IMR-90 (cell line): ENCODE results near the gene EEIG2. TPM values are rescaled to one million over a fixed set of nuclear protein-coding genes. Genes with fewer than 3 reads are reported as not detected.

Source experiments
- ATAC-seq: fragments of 200-7000 bp; cut with Tn5 transposase; 2 replicates; pipeline ENCODE4 v1.9.1; 2020; ENCODE audit warnings: low read depth, mild to moderate bottlenecking, moderate library complexity
- BruUV-seq: library from RNA; stranded (reverse); fragments of 400-500 nt; replicated peaks from 2 replicates; lab custom pipeline; 2021; lab: Mats Ljungman, UMichigan
- CTCF ChIA-PET: fragments of 300-600 bp; formaldehyde crosslinking; extraction: SDS; loops from one replicate; lab custom pipeline; 2021; ENCODE audit warnings: antibody characterized with exemption; lab: Yijun Ruan, JAX
- POLR2A ChIA-PET: fragments of 300-600 bp; sonication (Branson Sonifier 250); formaldehyde crosslinking; loops from one replicate; lab custom pipeline; 2022; ENCODE audit warnings: antibody characterized with exemption; ENCODE audit not compliant: unreplicated experiment; lab: Charles Lee
- DNase-seq: peaks from one replicate; pipeline ENCODE4 v3.0.0; 2013
- H2AFZ ChIP-seq: replicated peaks from 2 replicates; pipeline ENCODE3; 2013; ENCODE audit warnings: low read length, mild to moderate bottlenecking; ENCODE audit not compliant: poor library complexity
- H2AK5ac ChIP-seq: 2 replicates; pipeline ENCODE4 v1.6.1; 2013; ENCODE audit warnings: low read depth, low read length, inconsistent platforms
- H2AK9ac ChIP-seq: replicated peaks from 2 replicates; pipeline ENCODE3; 2013; ENCODE audit warnings: mild to moderate bottlenecking, low read depth, low read length, moderate library complexity; ENCODE audit not compliant: poor library complexity
- H2BK120ac ChIP-seq: 2 replicates; pipeline ENCODE4 v1.6.1; 2013; ENCODE audit warnings: low read depth, low read length, inconsistent platforms
- H2BK15ac ChIP-seq: 3 replicates; pipeline ENCODE4 v1.6.1; 2013; ENCODE audit warnings: low read depth, low read length, inconsistent platforms
- H2BK20ac ChIP-seq: 2 replicates; pipeline ENCODE4 v1.6.1; 2013; ENCODE audit warnings: low read depth, mild to moderate bottlenecking, inconsistent platforms, low read length, moderate library complexity
- H2BK5ac ChIP-seq: 2 replicates; pipeline ENCODE4 v1.6.1; 2013; ENCODE audit warnings: mild to moderate bottlenecking, low read depth, low read length, inconsistent platforms; ENCODE audit not compliant: poor library complexity, severe bottlenecking
- H3K14ac ChIP-seq: replicated peaks from 2 replicates; pipeline ENCODE4 v1.6.1; 2013; ENCODE audit warnings: low read depth, low read length, inconsistent platforms
- H3K18ac ChIP-seq: 2 replicates; pipeline ENCODE4 v1.6.1; 2013; ENCODE audit warnings: low read depth, low read length, control low read depth
- H3K23ac ChIP-seq: 2 replicates; pipeline ENCODE4 v1.6.1; 2013; ENCODE audit warnings: low read depth, low read length, inconsistent platforms
- H3K27ac ChIP-seq: 2 replicates; pipeline ENCODE4 v1.5.1; 2013; ENCODE audit warnings: mild to moderate bottlenecking, control low read depth, low read length; ENCODE audit not compliant: insufficient read depth
- H3K27me3 ChIP-seq: 2 replicates; pipeline ENCODE4 v1.6.1; 2013; ENCODE audit warnings: low read length; ENCODE audit not compliant: control insufficient read depth, insufficient read depth
- H3K36me3 ChIP-seq: 2 replicates; pipeline ENCODE4 v1.6.1; 2013; ENCODE audit warnings: low read length, mixed read lengths; ENCODE audit not compliant: control insufficient read depth, insufficient read depth
- H3K4ac ChIP-seq: 2 replicates; pipeline ENCODE4 v1.6.1; 2013; ENCODE audit warnings: low read depth, low read length, inconsistent platforms
- H3K4me1 ChIP-seq: 2 replicates; pipeline ENCODE4 v1.6.1; 2013; ENCODE audit warnings: low read length, mixed read lengths; ENCODE audit not compliant: control insufficient read depth, insufficient read depth
- H3K4me2 ChIP-seq: 2 replicates; pipeline ENCODE4 v1.6.1; 2013; ENCODE audit warnings: low read depth, mild to moderate bottlenecking, control low read depth, low read length, moderate library complexity
- H3K4me3 ChIP-seq: 2 replicates; pipeline ENCODE4 v1.5.1; 2013; ENCODE audit warnings: low read depth, mild to moderate bottlenecking, control low read depth, low read length, moderate library complexity; ENCODE audit not compliant: insufficient read depth
- H3K56ac ChIP-seq: 2 replicates; pipeline ENCODE4 v1.6.1; 2013; ENCODE audit warnings: low read length, inconsistent platforms; ENCODE audit not compliant: insufficient read depth; ENCODE audit errors: extremely low read depth
- H3K79me1 ChIP-seq, 2 experiments: 2 replicates each; pipeline ENCODE4 v1.6.1; 2013; ENCODE audit warnings: low read length in 2 of 2, inconsistent platforms in 1 of 2, low read depth in 1 of 2
- H3K9ac ChIP-seq: 2 replicates; pipeline ENCODE4 v1.6.1; 2013; ENCODE audit warnings: low read depth, low read length, control low read depth
- H3K9me1 ChIP-seq: 2 replicates; pipeline ENCODE4 v1.6.1; 2013; ENCODE audit warnings: low read length, inconsistent platforms; ENCODE audit not compliant: insufficient read depth
- H3K9me3 ChIP-seq: 2 replicates; pipeline ENCODE4 v1.6.1; 2013; ENCODE audit warnings: low read length; ENCODE audit not compliant: control insufficient read depth, insufficient read depth
- H4K20me1 ChIP-seq: 2 replicates; pipeline ENCODE4 v1.6.1; 2013; ENCODE audit warnings: low read length, inconsistent platforms; ENCODE audit not compliant: insufficient read depth
- H4K5ac ChIP-seq: 2 replicates; pipeline ENCODE4 v1.6.1; 2013; ENCODE audit warnings: mild to moderate bottlenecking, low read depth, low read length, control low read depth
- H4K8ac ChIP-seq, 2 experiments: 2 replicates each; pipeline ENCODE4 v1.6.1; 2013; ENCODE audit warnings: low read depth in 2 of 2, low read length in 2 of 2, control low read depth in 1 of 2, inconsistent platforms in 1 of 2
- H4K91ac ChIP-seq: 2 replicates; pipeline ENCODE4 v1.6.1; 2013; ENCODE audit warnings: low read depth, low read length, inconsistent platforms; ENCODE audit not compliant: insufficient read depth
- MAZ ChIP-seq: IDR thresholded peaks from 2 replicates; pipeline ENCODE4 v1.6.1; 2012; ENCODE audit warnings: low read depth, mild to moderate bottlenecking, low read length, improper control_type of control experiment, moderate library complexity, borderline replicate concordance
- RAD21 ChIP-seq: IDR thresholded peaks from 2 replicates; pipeline ENCODE4 v1.6.1; 2012; ENCODE audit warnings: low read length, improper control_type of control experiment
- WGBS, 2 experiments: methylation state at CpG; one replicate each; pipeline versions ENCODE4 v1.1.5 to v1.1.7; 2013; ENCODE audit warnings: missing lambda C conversion rate in 2 of 2; ENCODE audit not compliant: insufficient read length in 1 of 2; ENCODE audit errors: extremely low coverage in 2 of 2; 5-methylcytosine and 5-hydroxymethylcytosine counted together
- dilution Hi-C: fragments of 300-500 bp; cut with HindIII; formaldehyde crosslinking; loops from one replicate; pipeline ENCODE4 v1.14.3; 2018; ENCODE audit warnings: low sequenced_read_pairs; ENCODE audit not compliant: unreplicated experiment
- in situ Hi-C: fragments of 300-500 bp; cut with MboI; formaldehyde crosslinking; loops from 3 replicates; pipeline ENCODE4 v1.14.3; 2019; ENCODE audit warnings: low sequenced_read_pairs, inconsistent platforms, mixed read lengths
- intact Hi-C: fragments of 100-400 bp; cut with micrococcal nuclease; formaldehyde crosslinking; loops from 2 replicates; pipeline ENCODE4 v1.10.0; 2022
- polyA plus RNA-seq, 3 experiments: library from polyadenylated mRNA; depleted of rRNA; stranded (reverse); fragments of >200 nt; gene quantifications; 2 replicates each; pipeline ENCODE4 v1.2.3, GENCODE V29; 2012; ENCODE audit warnings: low replicate concordance in 1 of 3
- total RNA-seq: library from RNA; depleted of rRNA; stranded (reverse); fragments of >200 nt; gene quantifications from 2 replicates; pipeline ENCODE4 v1.2.3, GENCODE V29; 2012
- TF ChIP-seq, protein P1 (sequence below): conservative IDR thresholded peaks from 2 replicates; pipeline ENCODE4 v1.5.1; 2012; ENCODE audit warnings: mild to moderate bottlenecking, low read depth, low read length, improper control_type of control experiment

Gene EEIG2
- total and polyA plus RNA-seq, 2 of the 4 experiments (the other 2 are of a cell fraction), result 1.7 to 4.8 TPM

GRCh38 chr1:108561689-108562326, 1.9 kb downstream of the EEIG2 start:
- Histone ChIP-seq H3K56ac (no peak overlapping the region), H3K27ac (no peak overlapping the region), H3K27me3 (no peaks in the 10 kb centered on the region; the same call in 1 of the 2 replicates), H3K79me1 (peaks cover 11 to 40% of the 10 kb centered on the region in 2 experiments), H2BK5ac (no peak overlapping the region), H4K91ac (no peak overlapping the region), H3K9ac (no peak overlapping the region), H3K4me1 (no peaks in the 10 kb centered on the region; the same call in 1 of the 2 replicates), H3K14ac (no peak overlapping the region), H3K4ac (no peak overlapping the region), H4K8ac (no peak overlapping the region), H2AK9ac (no peak overlapping the region), H4K5ac (no peak overlapping the region), H4K20me1 (no peaks in the 10 kb centered on the region), H2AFZ (no peak overlapping the region), H2BK15ac (no peak overlapping the region), H3K9me1 (peaks cover 2% of the 10 kb centered on the region; the same call in 1 of the 2 replicates), H3K4me2 (no peak overlapping the region), H3K18ac (no peak overlapping the region), H3K9me3 (no peaks in the 10 kb centered on the region), H2BK120ac (no peak overlapping the region), H2BK20ac (no peak overlapping the region), H3K36me3 (no peaks in the 10 kb centered on the region), H3K23ac (no peak overlapping the region), H2AK5ac (no peak overlapping the region), H3K4me3 (no peak overlapping the region)
- dilution Hi-C loops, result no loop called here
- ATAC-seq (no peak), DNase-seq (no peak)
- intact Hi-C loops, result no loop called here
- in situ Hi-C loops, result no loop called here
- ChIA-PET POLR2A (no interaction called here), CTCF (interaction anchor here (0.6 to 3.2 kb wide), 6 partner anchors 14 to 85 kb away, joined by 3 to 13 read pairs (median 4); no protein-coding TSS in a partner anchor)
- BruUV-seq, result no TSS peak
- TF ChIP-seq, protein P1, sequence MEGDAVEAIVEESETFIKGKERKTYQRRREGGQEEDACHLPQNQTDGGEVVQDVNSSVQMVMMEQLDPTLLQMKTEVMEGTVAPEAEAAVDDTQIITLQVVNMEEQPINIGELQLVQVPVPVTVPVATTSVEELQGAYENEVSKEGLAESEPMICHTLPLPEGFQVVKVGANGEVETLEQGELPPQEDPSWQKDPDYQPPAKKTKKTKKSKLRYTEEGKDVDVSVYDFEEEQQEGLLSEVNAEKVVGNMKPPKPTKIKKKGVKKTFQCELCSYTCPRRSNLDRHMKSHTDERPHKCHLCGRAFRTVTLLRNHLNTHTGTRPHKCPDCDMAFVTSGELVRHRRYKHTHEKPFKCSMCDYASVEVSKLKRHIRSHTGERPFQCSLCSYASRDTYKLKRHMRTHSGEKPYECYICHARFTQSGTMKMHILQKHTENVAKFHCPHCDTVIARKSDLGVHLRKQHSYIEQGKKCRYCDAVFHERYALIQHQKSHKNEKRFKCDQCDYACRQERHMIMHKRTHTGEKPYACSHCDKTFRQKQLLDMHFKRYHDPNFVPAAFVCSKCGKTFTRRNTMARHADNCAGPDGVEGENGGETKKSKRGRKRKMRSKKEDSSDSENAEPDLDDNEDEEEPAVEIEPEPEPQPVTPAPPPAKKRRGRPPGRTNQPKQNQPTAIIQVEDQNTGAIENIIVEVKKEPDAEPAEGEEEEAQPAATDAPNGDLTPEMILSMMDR, result peak; percentile 26; the same call in 1 of the 2 replicates
- TF ChIP-seq RAD21 (0 out of 2 replicates have a peak, but pooled peaks have one; percentile 17), MAZ (no peak)
- 64% methylated on average over 3 of the region's 11 CpGs; no CpG with 5 or more reads in 1 of the 2 experiments for WGBS, 2 experiments
